HG02938 (cell line): Measurements from ENCODE around the gene TSHZ1.
A peak's percentile ranks its signal among the peaks of the same experiment; 100 is the strongest.

ENCODE experiments used
- ATAC-seq: cut with Tn5 transposase; IDR thresholded peaks from one replicate; pipeline ENCODE4 v1.9.1; 2021; ENCODE audit warnings: mild to moderate bottlenecking, moderate library complexity; ENCODE audit not compliant: unreplicated experiment

TSHZ1 gene, protein sequence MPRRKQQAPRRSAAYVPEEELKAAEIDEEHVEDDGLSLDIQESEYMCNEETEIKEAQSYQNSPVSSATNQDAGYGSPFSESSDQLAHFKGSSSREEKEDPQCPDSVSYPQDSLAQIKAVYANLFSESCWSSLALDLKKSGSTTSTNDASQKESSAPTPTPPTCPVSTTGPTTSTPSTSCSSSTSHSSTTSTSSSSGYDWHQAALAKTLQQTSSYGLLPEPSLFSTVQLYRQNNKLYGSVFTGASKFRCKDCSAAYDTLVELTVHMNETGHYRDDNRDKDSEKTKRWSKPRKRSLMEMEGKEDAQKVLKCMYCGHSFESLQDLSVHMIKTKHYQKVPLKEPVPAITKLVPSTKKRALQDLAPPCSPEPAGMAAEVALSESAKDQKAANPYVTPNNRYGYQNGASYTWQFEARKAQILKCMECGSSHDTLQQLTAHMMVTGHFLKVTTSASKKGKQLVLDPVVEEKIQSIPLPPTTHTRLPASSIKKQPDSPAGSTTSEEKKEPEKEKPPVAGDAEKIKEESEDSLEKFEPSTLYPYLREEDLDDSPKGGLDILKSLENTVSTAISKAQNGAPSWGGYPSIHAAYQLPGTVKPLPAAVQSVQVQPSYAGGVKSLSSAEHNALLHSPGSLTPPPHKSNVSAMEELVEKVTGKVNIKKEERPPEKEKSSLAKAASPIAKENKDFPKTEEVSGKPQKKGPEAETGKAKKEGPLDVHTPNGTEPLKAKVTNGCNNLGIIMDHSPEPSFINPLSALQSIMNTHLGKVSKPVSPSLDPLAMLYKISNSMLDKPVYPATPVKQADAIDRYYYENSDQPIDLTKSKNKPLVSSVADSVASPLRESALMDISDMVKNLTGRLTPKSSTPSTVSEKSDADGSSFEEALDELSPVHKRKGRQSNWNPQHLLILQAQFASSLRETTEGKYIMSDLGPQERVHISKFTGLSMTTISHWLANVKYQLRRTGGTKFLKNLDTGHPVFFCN (N-terminal part only)

DNA sequence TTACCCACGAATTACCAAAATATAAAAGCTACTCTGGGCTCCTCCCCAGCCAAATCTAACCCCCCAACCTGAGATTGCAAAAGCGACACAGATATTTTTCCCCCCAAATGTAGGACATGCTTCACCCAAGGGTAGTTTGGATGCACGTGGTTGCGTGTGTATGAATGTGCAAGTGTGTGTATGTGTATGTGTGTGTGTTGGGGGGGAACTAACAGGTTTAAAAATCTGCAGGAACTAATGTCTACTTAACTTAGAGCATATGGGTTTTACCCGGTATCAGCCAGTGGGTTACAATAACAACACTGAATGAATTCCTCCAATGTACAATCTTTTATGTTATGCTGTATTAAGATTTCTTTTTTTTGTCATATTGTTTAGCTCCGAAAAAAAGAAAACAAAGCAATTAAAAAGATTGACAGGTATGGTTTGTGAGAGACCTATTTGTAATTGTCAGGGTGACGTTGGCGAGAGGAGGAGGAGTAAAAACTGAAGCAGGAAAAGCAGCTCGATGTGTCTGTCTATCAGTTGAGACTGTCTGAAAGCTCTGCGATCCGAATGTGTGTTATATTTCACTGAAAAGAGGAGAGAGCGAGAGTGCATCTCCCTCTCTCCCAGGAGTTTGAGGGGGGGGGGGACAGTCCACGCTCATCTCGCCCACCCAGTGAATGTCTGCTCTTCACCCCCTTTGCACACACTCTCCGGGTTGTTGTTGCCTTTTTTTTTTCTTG, at the start of gene TSHZ1:
TSS of gene TSHZ1 (plus strand) at position 524 of the 728 bp plus-strand sequence. CDS start 1,080 bp downstream, outside the sequence.
- ATAC-seq, result peak; percentile 40

GRCh38 chr18:75161256-75162028, 49.2 kb upstream of the TSHZ1 start:
- ATAC-seq, result peak; percentile 61

GRCh38 chr18:75162467-75162866, 48.1 kb upstream of the TSHZ1 start:
- ATAC-seq, result no peak

DNA sequence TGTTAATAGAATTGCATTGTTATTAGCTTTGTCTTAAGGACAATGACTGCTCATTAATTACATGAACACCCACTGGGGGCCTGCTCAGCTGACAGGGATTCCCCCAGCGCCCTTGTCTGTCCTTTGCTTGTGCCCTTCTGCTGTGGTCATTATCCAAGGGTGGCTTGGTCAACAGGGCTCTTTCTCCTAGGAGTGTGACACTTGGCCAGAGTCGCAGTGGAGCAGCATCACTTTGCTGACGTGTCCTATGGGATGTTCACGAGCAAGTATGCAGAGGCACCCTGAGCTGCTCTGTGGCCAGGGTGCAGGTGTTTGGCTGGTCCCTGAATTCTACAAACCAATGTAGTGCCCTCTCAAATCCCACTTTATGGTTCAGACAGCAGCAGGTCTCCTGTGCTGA, 47.6 kb upstream of the TSHZ1 start:
- no peak for ATAC-seq

DNA sequence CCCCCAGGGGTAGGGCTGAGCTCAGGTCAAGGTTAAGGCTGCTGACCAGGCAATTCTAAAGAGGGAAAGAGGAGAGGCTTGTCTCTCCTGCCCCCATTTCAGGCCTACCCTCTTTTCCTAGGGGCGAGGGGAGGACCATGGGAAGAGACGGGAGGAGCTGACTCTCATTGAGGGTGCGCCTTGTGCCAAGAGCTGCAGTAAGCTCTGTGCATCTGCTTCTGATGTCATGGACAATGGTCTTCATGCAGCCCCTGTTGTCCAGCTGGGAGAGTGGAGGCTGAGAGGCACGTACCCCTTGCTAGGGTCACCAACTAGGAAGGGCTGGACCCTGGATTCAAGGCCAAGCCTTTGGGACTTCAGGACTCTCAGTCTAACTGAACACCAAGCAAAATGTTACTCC, 46.9 kb upstream of the TSHZ1 start:
- no peak for ATAC-seq

DNA sequence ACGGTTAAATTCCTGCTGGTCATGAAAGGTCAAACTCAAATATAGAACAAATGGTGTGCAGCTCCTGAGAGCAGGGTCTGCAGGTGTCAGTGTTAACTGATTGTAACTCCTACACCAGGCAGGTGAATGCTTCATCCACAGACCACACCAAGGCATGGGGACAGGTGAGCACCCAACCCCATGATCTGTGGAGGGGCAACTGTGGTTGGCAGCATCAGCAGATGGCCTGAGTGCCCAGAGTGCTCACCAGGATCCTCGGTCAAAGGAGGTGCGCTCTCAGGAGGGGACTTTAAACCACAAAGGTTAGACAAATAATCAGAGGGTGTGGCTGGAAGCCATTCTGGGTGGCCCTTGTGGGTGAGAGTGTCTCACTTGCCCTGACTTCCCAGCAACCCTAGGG, 46.1 kb upstream of the TSHZ1 start:
- no peak for ATAC-seq

GRCh38 chr18:75165926-75166325, 44.7 kb upstream of the TSHZ1 start:
- ATAC-seq, result no peak

DNA sequence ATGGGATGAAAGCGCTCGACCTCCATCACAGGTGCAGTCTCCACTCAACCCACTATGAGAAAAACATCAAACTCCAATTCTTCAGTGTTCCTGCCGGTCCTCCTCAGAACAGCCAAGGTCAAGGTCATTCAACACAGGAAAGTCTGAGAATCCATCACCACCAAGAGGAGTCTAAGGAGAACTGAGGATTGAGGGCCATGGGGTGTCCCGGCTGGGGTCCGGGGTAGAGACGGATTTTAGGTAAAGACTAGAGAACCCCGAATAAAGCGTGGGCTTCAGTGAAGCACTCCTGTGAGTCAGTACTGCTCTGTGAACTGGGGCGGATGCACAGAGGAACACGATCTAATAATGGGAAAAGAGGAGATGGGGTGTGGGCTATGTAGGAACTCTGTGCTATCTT, 43.5 kb upstream of the TSHZ1 start:
- no peak for ATAC-seq

DNA sequence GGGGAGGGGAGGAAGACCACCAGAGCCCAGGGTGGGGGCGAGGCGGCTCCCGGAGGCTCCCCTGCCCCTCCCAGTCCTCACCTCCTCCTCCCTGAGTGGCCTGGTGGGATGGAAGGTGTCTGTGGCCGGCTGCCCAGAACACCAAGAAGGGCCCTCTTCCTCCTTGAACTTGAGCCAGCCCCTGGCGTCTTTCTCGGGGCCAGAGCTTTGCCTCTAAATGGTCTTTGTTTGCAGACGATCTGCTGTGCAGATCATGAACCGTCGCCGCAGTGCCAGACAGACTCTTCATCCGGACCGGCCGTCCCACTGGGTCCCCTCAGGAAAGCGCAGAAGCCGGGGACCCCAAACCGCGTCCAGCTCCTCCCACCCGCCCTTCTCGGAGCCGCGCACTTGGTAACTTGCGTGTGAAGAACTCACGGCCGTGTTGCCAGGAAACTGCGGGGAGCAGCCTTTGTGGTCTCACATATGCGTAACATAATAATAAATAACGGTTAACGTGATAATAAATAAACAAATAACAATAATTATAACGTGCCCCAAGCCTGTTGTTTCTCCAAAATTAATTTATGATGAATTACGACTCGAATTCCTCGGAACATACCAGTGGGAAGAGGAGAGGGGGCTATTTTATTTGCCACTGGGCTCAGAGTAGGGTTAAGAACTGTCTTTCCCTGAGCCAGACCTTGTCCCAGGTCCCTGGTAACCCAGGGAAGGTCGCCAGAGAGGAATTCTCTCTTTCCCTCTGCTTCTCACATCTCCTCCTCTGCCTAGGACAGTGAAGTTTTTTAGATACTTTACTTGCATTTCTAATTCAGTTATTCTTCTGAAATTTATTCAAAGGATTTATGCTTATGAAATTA, 42.6 kb upstream of the TSHZ1 start:
- ATAC-seq, result no peak

DNA sequence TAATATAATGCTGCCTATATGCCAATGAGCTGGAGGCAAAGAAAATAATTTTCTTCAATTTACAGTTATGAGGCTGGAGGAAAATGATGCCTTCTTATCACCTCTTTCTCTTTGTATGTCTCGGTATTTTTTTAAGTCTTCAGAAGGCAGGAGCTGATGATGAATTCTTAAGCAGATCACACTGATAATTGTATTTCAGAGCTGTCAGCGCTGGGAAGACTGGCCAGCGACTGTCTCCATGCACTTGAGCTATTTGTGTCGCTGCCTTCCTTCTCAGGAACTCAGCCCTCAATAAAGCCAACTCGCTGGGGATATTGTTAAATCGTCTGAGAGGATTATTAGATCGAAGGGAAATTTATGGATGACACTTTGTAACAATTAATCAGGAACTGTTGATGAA, 42.0 kb upstream of the TSHZ1 start:
- no peak for ATAC-seq

- no peak for ATAC-seq
Measured at GRCh38 chr18:75169411-75169810, 41.2 kb upstream of the TSHZ1 start.

DNA sequence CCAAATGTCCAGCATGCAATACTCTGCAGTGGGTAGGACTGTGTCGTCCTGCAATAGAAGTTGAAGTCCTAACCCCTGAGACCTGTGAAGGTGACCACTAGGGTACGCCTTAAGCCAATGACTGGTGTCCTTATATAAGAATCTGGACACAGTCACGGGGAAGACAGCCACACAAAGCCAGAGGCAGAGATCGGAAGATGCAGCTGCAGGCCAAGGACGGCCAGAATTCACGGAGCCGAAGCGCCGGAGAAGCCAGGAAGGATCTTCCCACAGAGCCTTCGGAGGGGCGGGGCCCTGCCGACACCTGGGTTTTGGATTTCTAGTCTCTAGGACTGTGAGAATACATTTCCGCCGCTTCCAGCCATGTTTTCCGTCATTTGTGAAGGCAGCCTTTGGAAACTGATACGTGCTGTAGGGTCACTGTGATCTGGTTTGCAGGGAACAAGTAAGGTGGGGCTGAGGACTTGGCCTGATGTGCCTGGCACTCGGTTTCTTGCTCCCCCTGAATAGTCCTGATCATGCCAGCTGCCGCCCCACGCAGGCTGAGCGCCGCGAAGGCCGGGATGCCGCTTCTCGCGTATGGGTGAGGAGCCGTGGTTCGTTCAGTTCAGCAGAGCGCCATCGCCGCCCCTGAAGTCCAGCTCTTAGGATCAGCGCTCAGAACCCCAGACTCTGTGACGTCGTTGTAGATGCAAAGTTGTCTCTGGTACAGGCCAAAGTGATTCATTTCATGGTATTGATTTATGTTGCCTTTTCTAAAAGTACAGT, 40.4 kb upstream of the TSHZ1 start:
- no peak for ATAC-seq

DNA sequence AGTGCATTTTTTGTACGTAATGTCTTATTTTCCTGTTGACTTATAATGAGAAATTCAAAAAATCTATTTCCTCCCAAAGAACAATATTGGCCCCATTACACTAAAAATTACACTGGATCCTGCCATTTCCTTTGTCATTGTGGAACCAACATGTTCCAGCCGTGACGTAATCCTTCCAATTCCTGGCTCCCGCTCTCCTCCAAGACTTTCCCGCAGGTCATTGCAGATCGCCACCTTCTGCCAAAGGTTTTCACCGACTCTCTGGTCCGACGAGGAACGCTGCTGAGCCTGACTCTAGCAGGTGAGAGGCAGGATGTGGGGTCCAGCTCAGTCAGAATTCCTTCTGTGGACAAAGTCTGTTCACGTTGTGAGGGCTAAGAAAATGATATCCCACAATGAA, 39.7 kb upstream of the TSHZ1 start:
- ATAC-seq, result no peak

- peak; percentile 2 for ATAC-seq
Measured at GRCh38 chr18:75172299-75173124, 38.1 kb upstream of the TSHZ1 start.

GRCh38 chr18:75173125-75173432, 37.5 kb upstream of the TSHZ1 start:
- peak; percentile 99 for ATAC-seq

GRCh38 chr18:75173738-75174137, 36.9 kb upstream of the TSHZ1 start:
- no peak for ATAC-seq

- no peak for ATAC-seq
Measured at GRCh38 chr18:75176849-75177248, 33.7 kb upstream of the TSHZ1 start.

- no peak for ATAC-seq
Measured at GRCh38 chr18:75178376-75178775, 32.2 kb upstream of the TSHZ1 start.
